HG02870 (cell line): ENCODE measurements around the gene SLCO1B1.
"Not testable (repeated sequence)": the region's sequence is repeated elsewhere in the genome, so short reads cannot be mapped to it uniquely, and the experiment has no call there.

Experiments
- ATAC-seq: cut with Tn5 transposase; IDR thresholded peaks from one replicate; pipeline ENCODE4 v1.9.1; 2021; ENCODE audit warnings: mild to moderate bottlenecking, moderate library complexity; ENCODE audit not compliant: unreplicated experiment

The SLCO1B1 gene

DNA sequence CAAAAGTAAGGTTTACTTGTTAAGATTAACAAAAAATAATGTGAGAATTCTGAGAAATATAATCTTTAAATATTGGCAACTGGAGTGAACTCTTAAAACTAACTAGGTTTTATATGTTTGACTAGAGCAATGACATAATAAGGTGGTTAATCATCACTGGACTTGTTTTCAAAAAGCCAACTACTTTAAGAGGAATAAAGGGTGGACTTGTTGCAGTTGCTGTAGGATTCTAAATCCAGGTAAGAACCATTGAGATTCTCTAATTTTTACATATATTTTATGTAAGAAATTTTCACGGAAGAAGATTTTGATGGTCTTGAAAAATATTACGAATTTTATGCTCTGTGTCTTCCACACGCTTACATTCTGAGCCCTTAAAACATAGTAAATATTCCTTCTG lies at the start of gene SLCO1B1:
Gene SLCO1B1, plus strand, starts transcription at position 197 of the 400 bp plus-strand sequence. CDS start 10,381 bp downstream, outside the sequence.
- no peak for ATAC-seq

- not testable (repeated sequence) for ATAC-seq
These were observed 46.2 kb upstream of the SLCO1B1 start for GRCh38 chr12:21084753-21085152.

- no peak for ATAC-seq
These were observed 19.3 kb upstream of the SLCO1B1 start for GRCh38 chr12:21111732-21112131.

DNA sequence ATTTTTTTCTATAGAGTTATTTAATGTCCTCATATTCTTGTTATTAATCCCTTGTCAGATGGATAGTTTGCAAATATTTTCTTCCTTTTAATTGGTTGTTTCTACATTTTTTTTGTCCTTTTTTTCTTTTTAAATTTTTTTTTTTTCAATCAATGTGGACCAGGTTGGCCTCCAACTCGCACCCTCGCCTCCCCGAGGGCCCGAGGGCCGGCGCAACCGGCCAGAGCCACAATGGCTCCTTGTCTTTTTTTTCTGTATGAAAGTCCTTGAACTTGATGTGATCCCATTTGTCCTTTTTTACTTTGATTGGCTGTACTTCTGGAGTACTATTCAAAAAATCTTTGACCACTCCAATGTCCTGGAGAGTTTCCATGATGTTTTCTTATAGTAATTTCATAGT lies 17.7 kb upstream of the SLCO1B1 start:
- no peak for ATAC-seq

DNA sequence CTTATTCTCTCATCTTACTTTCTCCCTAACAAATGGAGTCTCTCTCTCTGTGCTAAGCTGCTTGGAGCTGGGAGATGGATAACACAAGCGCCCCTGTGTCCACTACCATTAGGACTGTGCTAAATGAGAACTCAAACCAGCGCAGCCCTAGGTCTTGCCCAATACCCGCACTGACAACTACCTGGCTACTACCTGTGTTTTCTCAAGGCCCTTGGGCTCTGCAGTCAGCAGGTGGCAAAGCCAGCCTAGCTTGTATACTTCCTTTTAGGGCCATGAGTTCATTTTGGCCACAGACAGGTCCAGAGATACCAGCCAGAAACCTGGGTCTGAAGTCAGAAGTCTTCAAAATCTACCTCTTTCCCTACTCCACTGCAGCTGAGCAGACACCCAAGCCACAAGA lies 13.0 kb upstream of the SLCO1B1 start:
- no peak for ATAC-seq

GRCh38 chr12:21118760-21119159 lies 12.2 kb upstream of the SLCO1B1 start:
- ATAC-seq: no peak

DNA sequence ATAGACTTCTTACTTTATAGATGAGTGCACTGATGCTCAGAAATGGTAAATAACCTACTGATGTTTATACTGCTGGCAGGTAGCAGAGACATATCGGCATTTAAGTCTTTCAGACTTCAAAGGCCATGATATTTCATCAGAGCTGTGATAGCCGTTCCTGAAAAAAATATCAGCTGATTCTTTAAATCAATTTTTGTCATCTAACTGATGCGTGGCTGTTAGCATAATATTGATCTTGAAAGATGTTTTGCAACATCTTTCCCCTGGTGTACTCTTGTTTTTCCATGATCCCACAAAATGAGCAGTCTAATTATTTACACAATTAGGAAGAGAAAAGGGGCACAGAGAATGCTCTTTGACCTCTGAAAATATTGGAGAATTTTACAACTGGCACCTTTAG lies 1.6 kb upstream of the SLCO1B1 start:
- ATAC-seq: no peak

GRCh38 chr12:21129906-21130305 lies 1.1 kb upstream of the SLCO1B1 start:
- ATAC-seq: no peak

DNA sequence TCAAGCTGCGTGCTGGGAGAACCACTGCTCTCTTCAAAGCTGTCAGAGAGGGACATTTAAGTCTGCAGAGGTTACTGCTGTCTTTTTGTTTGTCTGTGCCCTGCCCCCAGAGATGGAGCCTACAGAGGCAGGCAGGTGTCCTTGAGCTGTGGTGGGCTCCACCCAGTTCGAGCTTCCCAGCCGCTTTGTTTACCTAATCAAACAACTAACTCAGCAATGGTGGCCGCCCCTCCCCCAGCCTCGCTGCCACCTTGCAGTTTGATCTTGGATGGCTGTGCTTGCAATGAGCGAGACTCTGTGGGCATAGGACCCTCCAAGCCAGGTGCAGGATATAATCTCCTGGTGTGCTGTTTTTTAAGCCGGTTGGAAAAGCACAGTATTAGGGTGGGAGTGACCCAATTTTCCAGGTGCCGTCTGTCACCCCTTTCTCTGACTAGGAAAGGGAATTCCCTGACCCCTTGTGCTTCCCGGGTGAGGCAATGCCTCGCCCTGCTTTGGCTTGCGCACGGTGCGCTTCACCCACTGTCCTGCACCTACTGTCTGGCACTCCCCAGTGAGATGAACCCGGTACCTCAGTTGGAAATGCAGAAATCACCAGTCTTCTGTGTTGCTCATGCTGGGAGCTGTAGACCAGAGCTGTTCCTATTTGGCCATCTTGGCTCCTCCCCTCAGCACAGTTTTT lies 6.5 kb downstream of the SLCO1B1 start:
- ATAC-seq: not testable (repeated sequence)

- ATAC-seq: no peak
These were observed 7.0 kb downstream of the SLCO1B1 start for GRCh38 chr12:21138016-21138415.

DNA sequence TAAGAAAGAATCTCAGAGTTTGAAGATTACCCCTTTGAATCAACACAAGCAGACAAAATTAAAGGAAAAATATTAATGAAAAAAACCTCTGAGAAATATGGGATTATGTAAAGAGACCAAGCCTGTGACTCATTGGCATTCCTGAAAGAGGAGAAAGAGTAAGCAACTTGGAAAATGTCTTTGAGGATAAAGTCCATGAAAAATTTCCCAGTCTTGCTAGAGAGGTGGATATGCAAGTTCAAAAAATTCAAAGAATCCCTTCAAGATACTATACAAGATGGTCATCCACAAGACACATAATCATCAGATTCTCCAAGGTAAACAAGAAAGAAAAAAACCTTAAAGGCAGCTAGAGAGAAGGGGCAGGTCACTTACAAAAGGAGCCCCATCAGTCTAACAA lies 13.3 kb downstream of the SLCO1B1 start:
- ATAC-seq: no peak

DNA sequence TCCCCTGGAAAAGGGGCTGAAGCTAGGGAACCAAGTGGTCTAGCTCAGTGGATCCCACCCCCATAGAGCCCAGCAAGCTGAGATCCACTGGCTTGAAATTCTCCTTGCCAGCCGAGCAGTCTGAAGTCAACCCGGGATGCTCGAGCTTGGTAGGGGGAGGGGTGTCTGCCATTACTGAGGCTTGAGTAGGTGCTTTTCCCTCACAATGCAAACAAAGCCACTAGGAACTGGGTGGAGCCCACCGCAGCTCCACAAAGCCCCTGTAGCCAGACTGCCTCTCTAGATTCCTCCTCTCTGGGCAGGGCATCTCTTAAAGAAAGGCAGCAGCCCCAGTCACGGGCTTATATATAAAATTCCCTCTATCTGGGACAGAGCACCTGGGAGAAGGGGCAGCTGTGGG lies 18.9 kb downstream of the SLCO1B1 start:
- not testable (repeated sequence) for ATAC-seq

DNA sequence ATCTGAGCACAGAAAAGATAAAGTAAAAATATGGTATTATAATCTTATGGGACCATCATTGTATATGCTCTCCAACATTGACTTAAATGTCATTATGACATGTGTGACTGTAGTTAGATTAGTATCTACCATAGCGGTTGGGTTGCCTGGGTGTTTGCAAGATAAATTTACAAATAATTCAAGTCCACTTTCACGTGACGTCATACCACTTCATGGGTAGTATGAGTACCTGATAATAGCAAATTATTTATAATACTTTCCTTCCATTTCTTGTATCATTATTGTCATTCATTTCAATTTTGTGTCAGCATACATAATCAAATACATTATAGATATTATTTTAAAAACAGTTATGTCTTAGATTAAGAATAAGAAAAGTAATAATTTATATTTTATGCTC lies 20.2 kb downstream of the SLCO1B1 start:
- ATAC-seq: no peak

DNA sequence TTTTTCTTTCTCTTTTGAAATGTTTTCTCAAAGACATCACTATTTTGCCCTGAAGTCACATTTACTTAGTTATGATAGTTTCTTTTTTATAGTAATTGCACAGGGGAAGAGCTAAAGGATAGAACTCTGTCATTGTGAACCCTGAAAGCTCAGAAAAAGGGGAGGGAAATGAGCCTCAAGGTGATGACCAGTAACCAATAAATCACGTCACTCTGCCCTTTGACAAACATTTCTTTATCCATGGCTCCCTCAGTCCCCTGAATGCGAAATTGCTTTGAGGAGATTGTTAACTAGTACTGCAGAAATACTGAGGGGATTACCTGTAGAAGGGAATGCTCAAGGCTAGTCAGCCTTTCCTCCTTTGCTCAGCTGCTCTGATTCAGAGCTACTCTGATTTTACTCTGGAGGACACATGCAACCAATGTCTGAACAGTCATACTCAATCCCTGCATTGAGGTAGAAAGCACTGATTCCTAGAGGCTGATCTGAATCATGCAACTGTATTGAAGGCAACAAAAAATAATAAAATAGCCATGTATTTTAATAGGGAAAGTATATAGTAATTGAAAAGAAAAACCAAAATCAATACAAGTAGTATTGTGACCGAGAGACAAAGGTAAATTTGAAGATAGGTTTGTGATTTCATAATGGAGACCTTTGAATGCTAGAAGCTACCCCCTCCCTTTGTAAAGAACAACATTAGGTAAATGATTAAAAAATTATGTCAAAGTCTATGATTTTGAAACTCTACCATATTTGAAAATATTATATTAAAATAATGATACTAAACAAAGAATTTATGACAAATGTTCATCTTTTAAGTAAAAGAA lies 24.7 kb downstream of the SLCO1B1 start:
- no peak for ATAC-seq

GRCh38 chr12:21165048-21165447 lies 34.1 kb downstream of the SLCO1B1 start:
- no peak for ATAC-seq

GRCh38 chr12:21169878-21170472 lies 39.0 kb downstream of the SLCO1B1 start:
- ATAC-seq: peak; percentile 74

GRCh38 chr12:21172079-21172478 lies 41.1 kb downstream of the SLCO1B1 start:
- no peak for ATAC-seq

DNA sequence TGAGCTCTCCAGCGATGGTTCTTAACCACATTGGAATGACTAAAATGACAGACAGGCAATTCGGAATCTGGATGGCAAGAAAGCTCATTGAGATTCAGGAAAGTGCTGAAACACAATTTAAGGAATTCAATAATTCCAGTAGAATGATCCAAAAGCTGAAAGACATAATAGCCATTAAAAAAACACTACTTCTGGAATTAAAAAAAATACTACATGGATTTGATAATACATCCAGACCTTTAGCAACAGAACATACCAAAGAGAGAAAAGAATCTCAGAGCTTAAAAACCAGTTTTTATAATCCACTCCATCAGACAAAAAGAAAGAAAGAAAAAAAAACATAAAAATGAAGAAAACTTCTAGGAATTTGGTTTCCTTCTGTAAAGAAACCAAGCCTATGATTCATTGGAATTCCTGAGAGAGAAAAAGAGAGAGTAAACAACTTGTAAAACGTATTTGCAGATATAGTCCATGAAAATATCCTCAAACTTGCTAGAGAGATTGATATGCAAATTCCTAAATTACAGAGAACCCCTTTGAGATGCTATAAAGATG lies 52.8 kb downstream of the SLCO1B1 start:
- no peak for ATAC-seq

DNA sequence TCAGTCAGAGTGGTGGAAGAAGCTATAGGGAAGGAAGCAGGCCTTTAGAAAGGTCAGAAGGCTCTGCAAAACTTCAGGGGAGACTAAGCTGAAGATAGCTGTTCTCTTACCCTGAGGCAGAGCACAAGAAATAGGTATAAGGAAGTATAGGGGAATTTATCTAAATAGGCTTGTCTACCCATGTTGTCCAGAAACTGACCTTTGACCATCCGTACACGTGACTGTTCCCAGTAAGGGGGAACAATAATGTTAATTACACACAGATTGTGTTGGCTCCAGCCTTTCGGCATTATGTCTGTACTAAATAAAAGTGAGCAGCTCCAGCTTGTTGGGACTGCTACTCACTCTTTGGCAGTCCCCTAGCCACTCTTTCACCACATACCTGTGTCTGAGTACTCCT lies 59.0 kb downstream of the SLCO1B1 start:
- no peak for ATAC-seq

- ATAC-seq: not testable (repeated sequence)
These were observed 83.4 kb downstream of the SLCO1B1 start for GRCh38 chr12:21214433-21214832.

- no peak for ATAC-seq
These were observed 88.2 kb downstream of the SLCO1B1 start for GRCh38 chr12:21219206-21219605.

GRCh38 chr12:21220266-21220665 lies 89.3 kb downstream of the SLCO1B1 start:
- no peak for ATAC-seq
